HG03571 (cell line): Measurements from ENCODE around the gene AREL1.

Experiments used
- ATAC-seq: cut with Tn5 transposase; IDR thresholded peaks from one replicate; pipeline ENCODE4 v1.9.1; 2021; ENCODE audit not compliant: unreplicated experiment

Gene AREL1

DNA sequence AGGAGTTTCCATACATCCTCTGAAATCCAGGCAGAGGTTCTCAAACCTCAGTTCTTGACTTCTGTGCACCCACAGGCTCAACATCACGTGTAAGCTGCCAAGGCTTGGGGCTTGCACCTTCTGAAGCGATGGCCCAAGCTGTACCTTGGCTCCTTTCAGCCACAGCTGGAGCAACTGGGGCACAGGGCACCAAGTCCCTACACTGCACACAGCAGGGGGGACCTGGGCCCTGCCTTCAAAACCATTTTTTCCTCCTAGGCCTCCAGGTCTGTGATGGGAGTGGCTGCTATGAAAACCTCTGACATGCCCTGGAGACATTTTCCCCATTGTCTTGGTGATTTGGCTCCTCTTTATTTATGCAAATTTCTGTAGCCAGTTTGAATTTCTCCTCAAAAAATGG is 10.6 kb downstream of the AREL1 start:
- ATAC-seq: no peak

GRCh38 chr14:74698465-74698864 is 14.4 kb downstream of the AREL1 start:
- ATAC-seq: no peak

GRCh38 chr14:74697976-74698375 is 14.9 kb downstream of the AREL1 start:
- ATAC-seq: no peak

- no peak for ATAC-seq
These were observed 15.3 kb downstream of the AREL1 start for GRCh38 chr14:74697543-74697942.

DNA sequence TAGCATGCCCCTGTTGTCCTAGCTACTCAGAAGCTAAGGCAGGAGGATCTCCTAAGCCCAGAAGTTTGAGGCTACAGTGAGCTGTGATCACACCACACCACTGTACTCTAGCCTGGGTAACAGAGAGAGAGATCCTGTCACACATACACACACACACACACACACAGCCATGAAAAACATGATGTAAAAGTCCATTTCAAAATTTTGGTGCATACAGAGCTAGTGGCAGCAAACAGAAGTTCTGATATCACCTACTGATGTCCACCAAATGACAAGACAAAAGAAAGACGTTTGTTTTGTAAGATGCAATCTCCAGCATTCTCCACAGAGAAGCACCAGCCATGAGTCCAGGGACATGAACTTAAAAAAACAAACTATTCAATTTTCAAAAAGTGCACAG is 15.9 kb downstream of the AREL1 start:
- no peak for ATAC-seq

DNA sequence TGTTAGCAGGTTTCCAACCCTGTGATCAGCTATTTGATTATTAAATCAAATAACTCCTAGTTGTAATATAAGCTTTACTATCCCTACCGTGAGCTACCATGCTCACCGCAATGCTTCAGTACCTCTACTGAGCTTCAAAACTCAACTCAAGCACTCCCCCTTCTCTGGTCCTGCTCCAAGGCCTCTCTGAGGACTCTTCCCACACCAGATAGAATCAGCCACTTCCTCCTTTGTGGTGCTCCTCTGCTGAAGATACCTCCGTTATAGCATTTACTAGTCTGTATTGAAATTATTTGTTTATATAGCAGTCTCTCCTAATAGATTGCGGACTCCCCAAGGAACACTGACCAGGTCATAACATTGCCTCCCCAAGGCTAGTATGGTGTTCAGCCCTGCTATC is 17.5 kb downstream of the AREL1 start:
- no peak for ATAC-seq

DNA sequence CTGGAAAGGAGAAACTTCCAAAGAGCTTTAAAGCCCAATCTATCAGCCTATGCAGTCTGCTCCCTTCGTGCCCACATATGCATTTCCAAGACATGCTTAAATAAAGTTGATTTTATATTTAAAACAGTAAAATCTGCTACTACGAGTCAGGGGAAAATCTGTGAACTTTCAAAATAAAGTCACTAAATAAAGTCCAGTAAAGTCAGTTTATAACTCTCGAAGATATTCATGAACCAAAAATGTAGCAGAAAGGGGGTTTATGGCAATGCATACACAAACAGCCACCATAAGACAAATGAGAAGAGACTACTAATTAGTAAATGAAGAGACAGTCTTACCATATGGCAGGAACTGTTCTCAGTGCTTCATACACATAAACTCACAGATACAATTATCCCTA is 19.7 kb downstream of the AREL1 start:
- no peak for ATAC-seq

GRCh38 chr14:74691456-74691855 is 21.4 kb downstream of the AREL1 start:
- ATAC-seq: no peak

DNA sequence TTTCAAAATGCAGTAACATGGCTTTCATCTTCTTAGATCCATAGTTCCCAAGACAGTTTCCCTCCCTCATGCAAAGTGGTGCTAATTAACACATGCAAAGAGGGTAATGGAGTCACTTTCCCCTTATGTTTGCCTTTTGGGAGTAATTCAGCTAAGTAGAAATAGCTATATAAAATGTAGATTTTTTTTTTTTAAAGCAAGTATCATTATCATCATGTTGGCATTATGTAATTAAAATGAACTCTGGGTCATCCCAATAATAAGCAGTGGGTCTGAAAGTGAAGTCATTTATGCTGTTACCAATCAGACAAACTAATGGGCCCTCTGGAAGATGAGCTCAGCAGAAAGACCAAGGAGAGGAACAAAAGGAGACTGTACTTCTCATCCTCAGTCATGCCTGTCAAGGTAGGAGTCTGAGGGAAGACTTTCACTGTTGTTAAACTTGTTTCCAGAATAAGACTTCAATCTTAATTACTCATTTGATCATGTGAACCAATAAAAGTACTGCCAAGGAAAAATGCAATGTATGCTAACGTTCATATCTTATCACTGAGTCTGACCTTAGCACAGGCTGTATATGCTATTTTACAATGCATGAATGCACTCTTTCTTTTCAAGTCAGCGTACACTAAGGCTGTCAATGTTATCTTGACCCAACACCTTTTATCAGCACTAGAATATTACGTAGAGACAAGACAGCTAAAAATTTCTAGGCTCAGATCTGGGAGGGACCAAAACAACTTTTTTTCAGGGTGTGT is 26.8 kb downstream of the AREL1 start:
- ATAC-seq: no peak

DNA sequence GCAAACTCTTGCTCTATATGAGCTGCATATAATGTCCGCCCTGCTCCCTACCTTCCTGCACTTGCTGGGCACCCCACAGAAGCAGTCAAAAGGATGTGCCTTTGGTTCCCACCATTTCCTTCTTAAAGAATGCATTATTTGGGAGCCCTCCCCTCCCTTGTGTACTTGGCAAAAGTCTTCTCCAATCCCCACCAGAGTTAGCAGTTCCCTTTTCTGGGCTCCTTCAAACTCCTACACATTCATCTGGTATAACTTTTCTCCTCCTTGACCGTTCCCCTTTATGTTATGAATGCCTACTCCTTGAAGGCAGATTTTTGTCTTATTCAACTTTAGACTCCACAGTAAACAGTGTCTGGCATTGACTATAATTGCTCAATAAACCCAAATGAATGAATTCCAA is 27.8 kb downstream of the AREL1 start:
- ATAC-seq: no peak

GRCh38 chr14:74684434-74684833 is 28.4 kb downstream of the AREL1 start:
- ATAC-seq: peak; percentile 76

DNA sequence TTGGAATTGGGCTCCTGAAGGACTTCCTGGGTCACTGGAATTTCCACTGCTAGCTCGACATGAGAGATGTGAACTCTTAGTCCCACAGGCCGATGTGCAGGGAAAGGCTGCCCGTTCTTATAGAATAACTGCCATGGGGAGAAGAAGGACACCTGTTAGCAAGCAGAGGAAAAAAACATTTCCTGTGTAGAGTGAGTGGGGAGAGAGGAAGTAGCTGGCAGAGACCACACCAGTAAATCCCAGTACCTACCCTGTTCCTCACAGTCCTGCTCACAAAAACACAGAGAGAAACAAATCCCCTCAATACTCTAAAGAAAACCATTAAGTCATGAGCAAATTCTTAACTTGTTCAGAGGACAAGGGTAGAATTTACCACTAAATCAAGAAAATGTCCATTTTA is 29.5 kb downstream of the AREL1 start:
- ATAC-seq: no peak

- no peak for ATAC-seq
These were observed 30.5 kb downstream of the AREL1 start for GRCh38 chr14:74682169-74682952.

DNA sequence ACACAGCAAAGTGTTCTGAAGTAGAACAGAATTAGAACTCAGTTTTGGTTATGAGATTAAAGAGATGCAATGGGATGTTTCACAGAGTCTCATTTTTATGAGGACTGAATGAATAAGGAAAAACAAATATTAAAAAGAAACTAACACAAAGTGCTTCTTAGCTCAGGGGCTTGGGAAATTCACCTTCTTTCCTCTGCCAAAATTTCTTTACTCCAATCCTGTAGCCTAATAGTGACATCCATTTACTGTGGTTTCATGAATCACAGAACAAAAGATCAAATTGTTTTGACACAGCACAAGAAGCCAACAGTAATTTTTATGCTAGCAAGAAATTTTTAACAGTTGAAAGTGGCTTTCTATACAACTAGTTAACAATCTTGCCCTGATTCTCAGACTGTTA is 37.7 kb downstream of the AREL1 start:
- ATAC-seq: no peak

- ATAC-seq: no peak
These were observed 39.1 kb downstream of the AREL1 start for GRCh38 chr14:74673768-74674167.

DNA sequence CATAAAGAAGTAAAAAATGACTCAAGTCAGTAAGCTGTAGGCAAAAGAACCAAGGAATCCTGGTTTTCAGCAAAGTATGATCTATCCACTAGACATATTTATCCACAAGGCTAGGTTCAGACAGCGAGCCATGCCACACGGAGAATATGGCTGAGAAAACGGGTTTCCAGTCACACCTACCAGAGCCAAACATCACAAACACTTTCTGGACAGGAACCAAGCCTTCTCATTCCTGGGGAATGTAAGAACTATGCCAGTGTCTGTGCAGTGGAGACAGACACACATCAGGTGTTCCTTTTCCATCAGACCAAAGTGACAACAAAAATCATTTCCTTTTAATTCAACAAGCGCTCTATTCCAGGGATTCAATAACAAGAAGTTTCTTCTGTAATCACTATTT is 41.1 kb downstream of the AREL1 start:
- ATAC-seq: no peak

GRCh38 chr14:74670726-74671411 is 42.0 kb downstream of the AREL1 start:
- ATAC-seq: no peak

DNA sequence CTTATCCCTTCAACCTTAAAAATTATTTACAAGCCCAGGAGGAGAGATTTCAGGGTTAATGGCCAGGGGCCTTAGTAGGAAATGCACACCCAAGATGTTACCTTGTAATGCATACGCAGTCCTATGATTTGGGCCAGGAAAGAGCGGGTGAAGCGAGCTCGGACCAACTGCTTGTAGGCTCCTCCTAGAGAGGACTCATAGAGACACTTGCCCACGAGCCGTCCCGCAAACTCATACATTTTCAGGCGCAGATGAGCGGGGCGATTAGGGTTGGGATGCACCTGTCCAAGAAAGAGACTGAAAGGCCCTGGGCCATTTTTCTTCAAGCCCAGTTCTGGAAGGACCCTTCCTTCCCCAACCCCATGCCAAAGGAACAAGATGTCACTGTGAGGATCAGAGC is 43.0 kb downstream of the AREL1 start:
- no peak for ATAC-seq

GRCh38 chr14:74669256-74669655 is 43.6 kb downstream of the AREL1 start:
- no peak for ATAC-seq

GRCh38 chr14:74667758-74668157 is 45.1 kb downstream of the AREL1 start:
- no peak for ATAC-seq

- ATAC-seq: no peak
These were observed 48.2 kb downstream of the AREL1 start for GRCh38 chr14:74664717-74665116.

DNA sequence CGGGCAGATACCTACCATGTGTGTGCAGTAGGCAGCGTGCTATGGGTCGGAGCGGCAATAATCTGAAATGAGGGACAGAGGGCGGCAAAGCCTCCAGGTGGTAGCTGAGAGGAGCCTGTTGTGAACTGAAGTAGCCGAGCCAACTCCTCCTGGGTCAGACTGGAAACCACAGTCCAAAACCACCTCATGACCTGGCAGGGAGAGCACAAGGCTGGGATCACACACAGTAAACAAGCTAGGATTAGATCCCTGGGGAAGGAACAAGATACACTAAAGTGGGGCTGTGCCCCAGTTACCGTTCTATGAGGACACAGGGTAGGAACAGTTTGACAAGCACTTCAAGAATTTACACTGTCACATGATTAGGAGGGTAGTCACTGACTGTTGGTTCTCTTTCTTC is 49.0 kb downstream of the AREL1 start:
- ATAC-seq: no peak
